Dedifferentiated amniotic fluid mesenchymal stem cell (primary cell): ENCODE measurements around the gene USP54.
A peak's percentile ranks its signal among the peaks of the same experiment; 100 is the strongest.

Source experiments
- DNase-seq: peaks from one replicate; pipeline ENCODE4 v3.0.0-alpha.2; 2016; ENCODE audit errors: extremely low spot score

The USP54 gene

GRCh38 chr10:73469579-73469978, 121.6 kb downstream of the USP54 start:
- no peak for DNase-seq

- no peak for DNase-seq
These were observed 123.9 kb downstream of the USP54 start for GRCh38 chr10:73467206-73467605.

GRCh38 chr10:73465978-73466726, 125.0 kb downstream of the USP54 start:
- no peak for DNase-seq

- DNase-seq = no peak
These were observed 130.2 kb downstream of the USP54 start for GRCh38 chr10:73460897-73461296.

GRCh38 chr10:73459683-73460314, 131.3 kb downstream of the USP54 start:
- peak; percentile 21 for DNase-seq

GRCh38 chr10:73456187-73456890, 134.8 kb downstream of the USP54 start:
- no peak for DNase-seq

- DNase-seq = no peak
These were observed 142.0 kb downstream of the USP54 start for GRCh38 chr10:73449113-73449512.

GRCh38 chr10:73448384-73448783, 142.8 kb downstream of the USP54 start:
- DNase-seq = no peak
